Measurements from ENCODE around the gene NPPB.

NPPB gene

GRCh38 chr1:11836955-11837766 is 21.6 kb downstream of the NPPB start:
- in situ Hi-C loops (cut with MboI; ENCODE audit: low sequenced_read_pairs) = loop anchor here (5.0 to 25.0 kb wide), 2 partner anchors 65 to 150 kb away; partner anchors contain the start of gene MFN2

- in situ Hi-C loops (cut with MboI; ENCODE audit: low sequenced_read_pairs) = loop anchor here (5.0 to 25.0 kb wide), 2 partner anchors 67 to 152 kb away; partner anchors contain the start of gene MFN2
Observed at GRCh38 chr1:11835441-11836225, 23.1 kb downstream of the NPPB start.

- in situ Hi-C loops (cut with MboI; ENCODE audit: low sequenced_read_pairs) = loop anchor here (25.0 kb wide), 1 partner anchor 153 kb away; the partner anchor contains the start of gene MFN2
Observed at GRCh38 chr1:11833900-11834299, 24.8 kb downstream of the NPPB start.

- in situ Hi-C loops (cut with MboI; ENCODE audit: low sequenced_read_pairs) = loop anchor here (25.0 kb wide), 1 partner anchor 154 kb away; the partner anchor contains the start of gene MFN2
Observed at GRCh38 chr1:11833497-11833896, 25.2 kb downstream of the NPPB start.

GRCh38 chr1:11831945-11832725 is 26.6 kb downstream of the NPPB start:
- in situ Hi-C loops (cut with MboI; ENCODE audit: low sequenced_read_pairs) = loop anchor here (25.0 kb wide), 1 partner anchor 155 kb away; the partner anchor contains the start of gene MFN2

GRCh38 chr1:11828511-11828910 is 30.2 kb downstream of the NPPB start:
- in situ Hi-C loops (cut with MboI; ENCODE audit: low sequenced_read_pairs) = loop anchor here (25.0 kb wide), 1 partner anchor 159 kb away; the partner anchor contains the start of gene MFN2

- in situ Hi-C loops (cut with MboI; ENCODE audit: low sequenced_read_pairs) = loop anchor here (25.0 kb wide), 1 partner anchor 160 kb away; the partner anchor contains the start of gene MFN2
Observed at GRCh38 chr1:11826946-11827345, 31.8 kb downstream of the NPPB start.

- in situ Hi-C loops (cut with MboI; ENCODE audit: low sequenced_read_pairs) = loop anchor here (25.0 kb wide), 1 partner anchor 162 kb away; the partner anchor contains the start of gene MFN2
Observed at GRCh38 chr1:11825131-11825530, 33.6 kb downstream of the NPPB start.

- in situ Hi-C loops (cut with MboI; ENCODE audit: low sequenced_read_pairs) = no loop called here
Observed at GRCh38 chr1:11823366-11824137, 35.2 kb downstream of the NPPB start.

GRCh38 chr1:11822091-11822490 is 36.7 kb downstream of the NPPB start:
- in situ Hi-C loops (cut with MboI; ENCODE audit: low sequenced_read_pairs) = no loop called here

GRCh38 chr1:11817192-11817591 is 41.6 kb downstream of the NPPB start:
- in situ Hi-C loops (cut with MboI; ENCODE audit: low sequenced_read_pairs) = no loop called here

- in situ Hi-C loops (cut with MboI; ENCODE audit: low sequenced_read_pairs) = no loop called here
Observed at GRCh38 chr1:11813021-11813420, 45.7 kb downstream of the NPPB start.
